Measurements from ENCODE around the gene C10orf95. TPM values are rescaled to one million over a fixed set of nuclear protein-coding genes. Genes with fewer than 3 reads are reported as not detected.

Gene C10orf95
- total RNA-seq, 1 donor from 2014 or later: not detected

DNA sequence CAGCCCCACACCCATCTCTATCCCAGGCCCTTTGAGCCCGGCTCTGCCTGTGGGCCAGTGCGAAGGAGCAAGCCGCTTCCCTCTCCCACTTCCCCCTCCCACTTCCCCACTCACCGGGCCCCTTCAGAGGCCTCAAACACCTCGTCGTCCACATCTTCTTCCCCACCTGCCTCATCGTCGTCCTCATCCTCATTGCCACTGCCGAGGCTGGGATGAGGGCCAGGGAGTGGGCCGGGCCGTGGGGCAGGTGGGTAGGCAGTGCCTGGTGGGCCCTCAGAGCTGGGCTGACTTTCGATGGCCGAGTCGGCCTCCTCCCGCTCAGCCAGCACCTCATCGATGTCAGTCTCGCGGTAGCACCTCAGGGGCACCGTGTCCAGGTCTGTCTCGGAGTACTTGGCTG, 36.6 kb downstream of the C10orf95 start:
- no peaks in the 10 kb centered on the region for H3K36me3 Mint-ChIP-seq
- TF ChIP-seq, protein P1, sequence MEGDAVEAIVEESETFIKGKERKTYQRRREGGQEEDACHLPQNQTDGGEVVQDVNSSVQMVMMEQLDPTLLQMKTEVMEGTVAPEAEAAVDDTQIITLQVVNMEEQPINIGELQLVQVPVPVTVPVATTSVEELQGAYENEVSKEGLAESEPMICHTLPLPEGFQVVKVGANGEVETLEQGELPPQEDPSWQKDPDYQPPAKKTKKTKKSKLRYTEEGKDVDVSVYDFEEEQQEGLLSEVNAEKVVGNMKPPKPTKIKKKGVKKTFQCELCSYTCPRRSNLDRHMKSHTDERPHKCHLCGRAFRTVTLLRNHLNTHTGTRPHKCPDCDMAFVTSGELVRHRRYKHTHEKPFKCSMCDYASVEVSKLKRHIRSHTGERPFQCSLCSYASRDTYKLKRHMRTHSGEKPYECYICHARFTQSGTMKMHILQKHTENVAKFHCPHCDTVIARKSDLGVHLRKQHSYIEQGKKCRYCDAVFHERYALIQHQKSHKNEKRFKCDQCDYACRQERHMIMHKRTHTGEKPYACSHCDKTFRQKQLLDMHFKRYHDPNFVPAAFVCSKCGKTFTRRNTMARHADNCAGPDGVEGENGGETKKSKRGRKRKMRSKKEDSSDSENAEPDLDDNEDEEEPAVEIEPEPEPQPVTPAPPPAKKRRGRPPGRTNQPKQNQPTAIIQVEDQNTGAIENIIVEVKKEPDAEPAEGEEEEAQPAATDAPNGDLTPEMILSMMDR (IDR thresholded peaks at IDR 0.05; ENCODE audit: unreplicated experiment): no peak
- peaks cover 22% of the 10 kb centered on the region for H3K4me1 Mint-ChIP-seq
- H3K9me3 Mint-ChIP-seq: no peaks in the 10 kb centered on the region
- no peak for DNase-seq (ENCODE audit: low spot score in 2 of 2, unreplicated experiment in 2 of 2)
- no peak overlapping the region for H3K27ac Mint-ChIP-seq
- H3K27me3 Mint-ChIP-seq (ENCODE audit: low read depth): peaks cover 91% of the 10 kb centered on the region
- no peak overlapping the region for H3K4me3 Mint-ChIP-seq

DNA sequence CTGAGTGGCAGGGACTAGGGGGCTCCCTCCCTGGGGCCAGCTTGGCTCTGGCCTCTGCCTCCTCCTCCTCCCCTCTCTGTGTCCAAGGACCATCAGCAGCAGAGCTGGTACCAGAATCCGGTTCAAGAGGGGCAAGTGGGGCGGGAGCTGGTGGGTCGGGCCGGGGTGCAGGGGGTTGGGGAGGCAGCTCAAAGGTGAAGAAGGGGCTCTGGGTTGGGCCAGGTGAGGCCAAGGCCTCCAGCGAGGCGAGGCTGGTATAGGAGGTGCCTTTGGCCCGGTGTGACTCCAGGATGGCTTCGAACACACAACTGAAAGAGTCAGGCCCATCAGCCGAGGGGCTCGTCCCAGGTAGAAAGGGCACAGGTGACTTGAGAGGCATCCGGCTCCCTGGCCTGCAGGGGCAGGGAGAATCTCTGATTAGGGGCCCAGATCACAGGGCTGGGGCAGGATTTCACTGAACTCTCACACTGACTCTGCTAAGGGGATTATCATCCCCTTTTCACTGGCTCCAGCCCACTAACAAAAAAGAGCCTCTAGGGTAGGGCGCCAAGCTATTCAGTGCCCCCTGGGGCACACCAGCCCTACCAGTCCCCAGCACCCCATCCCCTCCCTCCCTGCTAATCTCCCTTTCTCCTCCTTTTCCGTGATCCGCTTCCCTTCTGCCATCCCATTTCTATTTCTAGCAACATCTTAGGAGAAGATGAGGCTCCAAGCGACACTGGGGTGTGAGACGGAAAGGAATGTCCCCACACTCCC, 37.4 kb downstream of the C10orf95 start:
- no peaks in the 10 kb centered on the region for H3K36me3 Mint-ChIP-seq
- H3K4me3 Mint-ChIP-seq: no peak overlapping the region
- peaks cover 21% of the 10 kb centered on the region for H3K4me1 Mint-ChIP-seq
- TF ChIP-seq, protein P1 (IDR thresholded peaks at IDR 0.05; ENCODE audit: unreplicated experiment): no peak
- peaks cover 90% of the 10 kb centered on the region for H3K27me3 Mint-ChIP-seq (ENCODE audit: low read depth)
- no peak overlapping the region for H3K27ac Mint-ChIP-seq
- DNase-seq (ENCODE audit: low spot score in 2 of 2, unreplicated experiment in 2 of 2): no peak
- no peaks in the 10 kb centered on the region for H3K9me3 Mint-ChIP-seq

DNA sequence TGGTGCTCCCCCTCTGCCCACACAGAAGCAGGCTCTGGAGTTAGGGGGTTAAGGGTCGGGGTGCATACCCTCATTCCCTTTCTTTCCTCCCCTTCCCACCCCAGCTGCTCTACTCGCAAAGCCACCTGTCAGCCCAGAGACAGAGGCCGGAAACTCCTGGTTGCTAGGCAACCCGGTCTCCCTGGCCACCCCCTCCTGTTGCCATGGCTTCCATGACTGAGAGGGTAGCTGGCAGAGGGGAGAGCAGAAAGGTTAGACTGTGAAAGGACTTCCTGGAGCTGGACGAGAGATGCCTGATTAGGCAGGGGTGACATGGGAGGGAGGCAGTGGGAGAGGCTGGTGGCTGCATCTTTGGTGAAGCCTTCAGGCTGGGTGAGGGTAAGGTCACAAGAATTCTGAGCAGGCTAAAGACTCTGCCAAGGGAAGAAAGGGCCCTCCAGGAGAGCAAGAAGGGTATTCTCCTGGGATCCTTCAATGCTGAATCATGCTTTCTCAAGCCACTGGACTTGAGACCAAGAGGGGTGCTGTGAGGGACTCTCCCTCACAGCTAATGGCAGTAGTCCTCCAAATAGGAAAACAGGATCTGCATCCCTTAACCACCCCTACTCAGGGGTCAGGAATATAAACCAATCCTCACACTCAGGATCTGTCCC, 38.2 kb downstream of the C10orf95 start:
- H3K27ac Mint-ChIP-seq: no peak overlapping the region

DNA sequence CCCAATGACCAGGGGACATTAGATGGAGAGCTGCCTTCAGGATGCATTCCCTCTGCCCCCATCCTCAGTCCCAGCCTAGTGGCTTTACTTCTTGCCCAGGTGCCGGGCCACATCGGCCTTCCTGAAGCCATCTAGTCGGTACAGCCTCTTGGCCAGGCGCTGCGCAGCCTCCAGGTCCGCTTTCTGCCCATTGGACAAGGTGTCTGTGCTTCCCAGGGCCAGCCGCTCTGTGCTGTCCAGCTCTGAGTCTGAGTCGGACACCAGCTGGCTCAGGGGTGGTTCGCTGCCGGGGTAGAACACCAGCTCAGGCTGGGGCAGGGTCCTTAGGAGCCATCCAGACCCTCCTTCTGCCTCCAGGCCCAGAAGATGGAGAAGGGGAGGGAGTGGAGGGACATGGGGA, 39.0 kb downstream of the C10orf95 start:
- Mint-ChIP-seq H3K4me1 (peaks cover 24% of the 10 kb centered on the region), H3K27me3 (ENCODE audit: low read depth) (peaks cover 90% of the 10 kb centered on the region), H3K27ac (no peak overlapping the region), H3K36me3 (no peaks in the 10 kb centered on the region), H3K9me3 (no peaks in the 10 kb centered on the region), H3K4me3 (no peak overlapping the region)
- TF ChIP-seq, protein P1 (IDR thresholded peaks at IDR 0.05; ENCODE audit: unreplicated experiment): no peak
- no peak for DNase-seq (ENCODE audit: low spot score in 2 of 2, unreplicated experiment in 2 of 2)

More for the DNA sequence above, 38.2 kb downstream of the C10orf95 start:
- TF ChIP-seq, protein P1 (IDR thresholded peaks at IDR 0.05; ENCODE audit: unreplicated experiment): no peak
- H3K27me3 Mint-ChIP-seq (ENCODE audit: low read depth): peaks cover 90% of the 10 kb centered on the region
- no peak overlapping the region for H3K4me3 Mint-ChIP-seq
- no peaks in the 10 kb centered on the region for H3K9me3 Mint-ChIP-seq
- H3K4me1 Mint-ChIP-seq: peaks cover 21% of the 10 kb centered on the region
- DNase-seq (ENCODE audit: low spot score in 2 of 2, unreplicated experiment in 2 of 2): no peak
- H3K36me3 Mint-ChIP-seq: no peaks in the 10 kb centered on the region

DNA sequence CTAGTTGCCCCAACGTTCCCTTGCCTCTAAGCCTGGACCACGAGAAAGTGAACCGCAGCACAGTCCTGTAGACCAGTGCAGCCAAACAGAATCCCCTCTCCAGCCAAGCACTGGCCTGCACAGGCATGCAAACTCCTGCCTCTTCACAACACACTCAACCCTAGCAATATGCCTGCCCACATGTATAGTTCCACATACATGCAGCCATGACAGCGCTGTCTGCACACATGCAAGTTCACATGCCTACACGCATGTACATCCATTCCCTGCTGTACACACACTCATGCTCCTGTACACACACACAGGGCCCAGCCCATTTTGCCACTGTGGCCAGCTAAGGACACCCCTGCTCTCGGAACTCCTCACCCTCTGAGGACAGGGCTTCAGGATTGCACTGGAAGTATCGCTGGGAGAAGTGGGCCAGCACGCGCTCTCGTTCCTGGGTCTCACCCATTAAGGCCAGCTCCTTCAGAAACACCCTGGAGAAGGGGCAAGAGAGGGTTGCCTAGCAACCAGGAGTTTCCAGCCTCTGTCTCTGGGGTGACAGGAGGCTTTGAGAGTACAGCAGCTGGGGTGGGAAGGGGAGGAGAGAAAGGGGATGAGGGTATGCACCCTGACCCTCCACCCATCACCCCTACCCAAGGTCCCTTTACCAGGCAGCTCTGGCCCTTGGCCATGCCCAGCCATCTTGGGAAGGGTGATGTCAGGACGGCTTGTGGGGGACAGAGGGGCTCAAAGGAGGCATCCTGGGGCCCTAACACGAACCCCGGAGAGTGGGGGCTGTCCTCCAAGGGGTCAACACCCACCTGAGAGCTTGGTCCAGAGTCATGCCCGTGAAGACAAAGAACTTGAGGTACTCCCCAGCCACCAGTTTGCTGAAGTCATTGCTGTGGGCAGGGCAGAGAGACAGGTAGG, 39.7 kb downstream of the C10orf95 start:
- Mint-ChIP-seq H3K27me3 (ENCODE audit: low read depth) (peaks cover 91% of the 10 kb centered on the region), H3K4me3 (peak overlapping the region; percentile 61), H3K4me1 (peaks cover 24% of the 10 kb centered on the region), H3K9me3 (no peaks in the 10 kb centered on the region), H3K36me3 (no peaks in the 10 kb centered on the region), H3K27ac (peak overlapping the region; percentile 72)
- DNase-seq (ENCODE audit: low spot score in 2 of 2, unreplicated experiment in 2 of 2): no peak
- TF ChIP-seq, protein P1 (IDR thresholded peaks at IDR 0.05; ENCODE audit: unreplicated experiment): no peak

All from mesothelial cell of epicardium (in vitro differentiated cells).